GM12878 (cell line): ENCODE data around the gene MYL7.

Source experiments
- ASH2L ChIP-seq: fragments of 300-600, 200-600 bp; sonication (generic); IDR thresholded peaks from 2 replicates; pipeline ENCODE4 v1.6.1; 2017; ENCODE audit warnings: low read depth, mild to moderate bottlenecking, borderline replicate concordance
- CBX5 ChIP-seq: sonication (generic); IDR thresholded peaks from 2 replicates; pipeline ENCODE4 v1.6.1; 2016; ENCODE audit warnings: low read depth, moderate library complexity, mild to moderate bottlenecking, inconsistent platforms
- GABPA ChIP-seq: IDR thresholded peaks from 2 replicates; pipeline ENCODE4 v1.6.1; 2014; ENCODE audit warnings: antibody characterized with exemption, low read depth, mild to moderate bottlenecking, inconsistent platforms
- JUND ChIP-seq: IDR thresholded peaks from 2 replicates; pipeline ENCODE4 v1.6.1; 2012; ENCODE audit warnings: low read depth, mild to moderate bottlenecking, low read length, improper control_type of control experiment, moderate library complexity
- MYC ChIP-seq: IDR thresholded peaks from 2 replicates; pipeline ENCODE4 v1.6.1; 2011; ENCODE audit warnings: mild to moderate bottlenecking, low read length, moderate library complexity, inconsistent platforms; ENCODE audit not compliant: insufficient read depth, insufficient replicate concordance, insufficient read length, severe bottlenecking
- POLR2A ChIP-seq: IDR thresholded peaks from 2 replicates; pipeline ENCODE4 v1.6.1; 2011; ENCODE audit warnings: low read depth, mild to moderate bottlenecking, low read length
- POLR2AphosphoS5 ChIP-seq: IDR thresholded peaks from 2 replicates; pipeline ENCODE4 v1.6.1; 2011; ENCODE audit warnings: mild to moderate bottlenecking, low read length, inconsistent platforms
- SRF ChIP-seq, 2 experiments: IDR thresholded peaks; 2 replicates each; pipeline ENCODE4 v1.6.1; 2011; ENCODE audit warnings: low read depth in 2 of 2, low read length in 2 of 2, mild to moderate bottlenecking in 1 of 2, moderate library complexity in 1 of 2
- TF ChIP-seq, protein P1 (sequence below), 3 experiments: IDR thresholded peaks in 2 of 3; conservative IDR thresholded peaks in 1 of 3; 2 replicates each; pipeline ENCODE4 v1.5.1; 2011; ENCODE audit warnings: low read depth in 3 of 3, low read length in 3 of 3, mild to moderate bottlenecking in 3 of 3, control low read depth in 2 of 3, moderate library complexity in 2 of 3, inconsistent platforms in 1 of 3, mixed read lengths in 1 of 3; ENCODE audit not compliant: control insufficient read depth in 2 of 3, insufficient read depth in 1 of 3; ENCODE audit errors: extremely low read depth in 1 of 3
- TF ChIP-seq, protein P2 (sequence below): fragments of 450-650 bp; IDR thresholded peaks from 2 replicates; pipeline ENCODE4 v1.6.1; 2017; ENCODE audit warnings: mild to moderate bottlenecking

DNA sequence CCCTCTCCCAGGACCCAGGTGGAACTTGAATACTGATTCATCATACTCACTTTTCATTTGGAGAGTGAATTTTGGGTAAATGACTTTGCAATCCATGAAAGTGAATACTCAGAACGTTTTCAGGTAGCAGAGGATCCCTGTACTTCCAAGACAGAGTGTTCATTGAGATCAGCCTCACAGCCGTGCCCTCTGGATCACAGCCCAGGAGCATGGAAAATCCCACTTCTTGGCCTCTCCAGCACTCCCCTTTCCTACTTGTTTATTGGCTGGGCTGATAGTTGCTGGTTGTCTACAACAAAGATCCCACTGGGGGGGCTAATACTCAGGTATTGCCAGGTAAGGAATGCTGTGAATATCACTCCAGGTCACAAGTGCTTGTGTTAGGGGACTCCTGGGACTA lies 42.3 kb upstream of the MYL7 start:
- TF ChIP-seq ASH2L (no peak), POLR2A (no peak), GABPA (no peak), MYC (no peak), JUND (no peak), SRF (IDR thresholded peaks at IDR 0.05; ENCODE audit: low read depth in 2 of 2, low read length in 2 of 2) (no peak), CBX5 (no peak), POLR2AphosphoS5 (no peak)
- TF ChIP-seq, protein P1, sequence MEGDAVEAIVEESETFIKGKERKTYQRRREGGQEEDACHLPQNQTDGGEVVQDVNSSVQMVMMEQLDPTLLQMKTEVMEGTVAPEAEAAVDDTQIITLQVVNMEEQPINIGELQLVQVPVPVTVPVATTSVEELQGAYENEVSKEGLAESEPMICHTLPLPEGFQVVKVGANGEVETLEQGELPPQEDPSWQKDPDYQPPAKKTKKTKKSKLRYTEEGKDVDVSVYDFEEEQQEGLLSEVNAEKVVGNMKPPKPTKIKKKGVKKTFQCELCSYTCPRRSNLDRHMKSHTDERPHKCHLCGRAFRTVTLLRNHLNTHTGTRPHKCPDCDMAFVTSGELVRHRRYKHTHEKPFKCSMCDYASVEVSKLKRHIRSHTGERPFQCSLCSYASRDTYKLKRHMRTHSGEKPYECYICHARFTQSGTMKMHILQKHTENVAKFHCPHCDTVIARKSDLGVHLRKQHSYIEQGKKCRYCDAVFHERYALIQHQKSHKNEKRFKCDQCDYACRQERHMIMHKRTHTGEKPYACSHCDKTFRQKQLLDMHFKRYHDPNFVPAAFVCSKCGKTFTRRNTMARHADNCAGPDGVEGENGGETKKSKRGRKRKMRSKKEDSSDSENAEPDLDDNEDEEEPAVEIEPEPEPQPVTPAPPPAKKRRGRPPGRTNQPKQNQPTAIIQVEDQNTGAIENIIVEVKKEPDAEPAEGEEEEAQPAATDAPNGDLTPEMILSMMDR (IDR thresholded peaks at IDR 0.05 in 2 of 3, conservative IDR thresholded peaks at IDR 0.05 in 1 of 3; ENCODE audit: control insufficient read depth in 2 of 3, extremely low read depth in 1 of 3, insufficient read depth in 1 of 3, low read depth in 3 of 3, low read length in 3 of 3): no peak
- TF ChIP-seq, protein P2, sequence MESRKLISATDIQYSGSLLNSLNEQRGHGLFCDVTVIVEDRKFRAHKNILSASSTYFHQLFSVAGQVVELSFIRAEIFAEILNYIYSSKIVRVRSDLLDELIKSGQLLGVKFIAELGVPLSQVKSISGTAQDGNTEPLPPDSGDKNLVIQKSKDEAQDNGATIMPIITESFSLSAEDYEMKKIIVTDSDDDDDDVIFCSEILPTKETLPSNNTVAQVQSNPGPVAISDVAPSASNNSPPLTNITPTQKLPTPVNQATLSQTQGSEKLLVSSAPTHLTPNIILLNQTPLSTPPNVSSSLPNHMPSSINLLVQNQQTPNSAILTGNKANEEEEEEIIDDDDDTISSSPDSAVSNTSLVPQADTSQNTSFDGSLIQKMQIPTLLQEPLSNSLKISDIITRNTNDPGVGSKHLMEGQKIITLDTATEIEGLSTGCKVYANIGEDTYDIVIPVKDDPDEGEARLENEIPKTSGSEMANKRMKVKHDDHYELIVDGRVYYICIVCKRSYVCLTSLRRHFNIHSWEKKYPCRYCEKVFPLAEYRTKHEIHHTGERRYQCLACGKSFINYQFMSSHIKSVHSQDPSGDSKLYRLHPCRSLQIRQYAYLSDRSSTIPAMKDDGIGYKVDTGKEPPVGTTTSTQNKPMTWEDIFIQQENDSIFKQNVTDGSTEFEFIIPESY: no peak
